NCI-H510A treated with DMSO at 0.1 percent for 48 hours (cell line): ENCODE data around the gene DLL4.
A peak's percentile ranks its signal among the peaks of the same experiment; 100 is the strongest.

Experiments
- DNase-seq: peaks from one replicate; lab custom pipeline; 2025; lab: John Stamatoyannopoulos, UW

The DLL4 gene

GRCh38 chr15:40926659-40927494, 2.3 kb upstream of the DLL4 start:
- DNase-seq = no peak

- DNase-seq = peak; percentile 14
Observed at GRCh38 chr15:40927495-40927872, 1.7 kb upstream of the DLL4 start.

GRCh38 chr15:40927873-40928806, 1.0 kb upstream of the DLL4 start:
- DNase-seq = peak; percentile 76

GRCh38 chr15:40929660-40930429, 705 bp downstream of the DLL4 start:
- DNase-seq = no peak

- peak; percentile 64 for DNase-seq
Observed at GRCh38 chr15:40930430-40931299, 1.5 kb downstream of the DLL4 start.

- DNase-seq = no peak
Observed at GRCh38 chr15:40931300-40932142, 2.4 kb downstream of the DLL4 start.

- peak; percentile 59 for DNase-seq
Observed at GRCh38 chr15:40932156-40932555, 3.0 kb downstream of the DLL4 start.

GRCh38 chr15:40932649-40933516, 3.7 kb downstream of the DLL4 start:
- peak; percentile 61 for DNase-seq

- no peak for DNase-seq
Observed at GRCh38 chr15:40933517-40933902, 4.4 kb downstream of the DLL4 start.

GRCh38 chr15:40934457-40934856, 5.3 kb downstream of the DLL4 start:
- DNase-seq = no peak

GRCh38 chr15:40936234-40936708, 7.1 kb downstream of the DLL4 start:
- DNase-seq = no peak

GRCh38 chr15:40936709-40937666, 7.8 kb downstream of the DLL4 start:
- no peak for DNase-seq

GRCh38 chr15:40937762-40938535, 8.8 kb downstream of the DLL4 start:
- no peak for DNase-seq

- DNase-seq = no peak
Observed at GRCh38 chr15:40938536-40938870, 9.4 kb downstream of the DLL4 start.

GRCh38 chr15:40940296-40940801, 11.2 kb downstream of the DLL4 start:
- no peak for DNase-seq

GRCh38 chr15:40941068-40941527, 12.0 kb downstream of the DLL4 start:
- no peak for DNase-seq
